Activated naive CD8-positive, alpha-beta T cell (primary cell): Measurements from ENCODE around the gene NHSL2.

Source experiments
- H3K27ac Mint-ChIP-seq: one replicate; pipeline ENCODE4 v1.8.0; 2021; ENCODE audit warnings: mixed read lengths
- H3K27me3 Mint-ChIP-seq: one replicate; pipeline ENCODE4 v1.8.0; 2021; ENCODE audit warnings: mixed read lengths
- H3K36me3 Mint-ChIP-seq: one replicate; pipeline ENCODE4 v1.8.0; 2021; ENCODE audit warnings: mixed read lengths
- H3K4me1 Mint-ChIP-seq: one replicate; pipeline ENCODE4 v1.8.0; 2021; ENCODE audit warnings: low read depth, mixed read lengths
- H3K4me3 Mint-ChIP-seq: one replicate; pipeline ENCODE4 v1.8.0; 2021; ENCODE audit warnings: mild to moderate bottlenecking, mixed read lengths
- H3K9me3 Mint-ChIP-seq: one replicate; pipeline ENCODE4 v1.8.0; 2021; ENCODE audit warnings: low read depth, mixed read lengths

NHSL2 gene

GRCh38 chrX:72069350-72070160 is 158.9 kb downstream of the NHSL2 start:
- H3K9me3 Mint-ChIP-seq, result no peaks in the 10 kb centered on the region
- no peak overlapping the region for H3K27ac Mint-ChIP-seq
- H3K36me3 Mint-ChIP-seq, result no peaks in the 10 kb centered on the region
- peaks cover 21% of the 10 kb centered on the region for H3K27me3 Mint-ChIP-seq
- no peak overlapping the region for H3K4me3 Mint-ChIP-seq
- peaks cover 3% of the 10 kb centered on the region for H3K4me1 Mint-ChIP-seq

- Mint-ChIP-seq H3K27me3 (peaks cover 17% of the 10 kb centered on the region), H3K27ac (no peak overlapping the region), H3K4me1 (peaks cover 3% of the 10 kb centered on the region), H3K4me3 (no peak overlapping the region), H3K36me3 (no peaks in the 10 kb centered on the region), H3K9me3 (no peaks in the 10 kb centered on the region)
Observed at GRCh38 chrX:72071213-72071612, 160.6 kb downstream of the NHSL2 start.

- Mint-ChIP-seq H3K4me3 (no peak overlapping the region), H3K36me3 (no peaks in the 10 kb centered on the region), H3K27ac (no peak overlapping the region), H3K9me3 (no peaks in the 10 kb centered on the region), H3K4me1 (peaks cover 9% of the 10 kb centered on the region), H3K27me3 (peaks cover 5% of the 10 kb centered on the region)
Observed at GRCh38 chrX:72073633-72074032, 163.0 kb downstream of the NHSL2 start.

GRCh38 chrX:72078411-72078810 is 167.8 kb downstream of the NHSL2 start:
- Mint-ChIP-seq H3K4me3 (no peak overlapping the region), H3K27me3 (peaks cover 2% of the 10 kb centered on the region), H3K9me3 (no peaks in the 10 kb centered on the region), H3K36me3 (no peaks in the 10 kb centered on the region), H3K27ac (no peak overlapping the region), H3K4me1 (peaks cover 7% of the 10 kb centered on the region)

- no peak overlapping the region for H3K4me3 Mint-ChIP-seq
- H3K4me1 Mint-ChIP-seq, result peaks cover 7% of the 10 kb centered on the region
- H3K36me3 Mint-ChIP-seq, result no peaks in the 10 kb centered on the region
- H3K27me3 Mint-ChIP-seq, result peaks cover 2% of the 10 kb centered on the region
- H3K27ac Mint-ChIP-seq, result no peak overlapping the region
- H3K9me3 Mint-ChIP-seq, result no peaks in the 10 kb centered on the region
Observed at GRCh38 chrX:72079607-72080006, 169.0 kb downstream of the NHSL2 start.

GRCh38 chrX:72080150-72080549 is 169.5 kb downstream of the NHSL2 start:
- Mint-ChIP-seq H3K4me1 (peaks cover 7% of the 10 kb centered on the region), H3K4me3 (no peak overlapping the region), H3K9me3 (no peaks in the 10 kb centered on the region), H3K27ac (no peak overlapping the region), H3K27me3 (no peaks in the 10 kb centered on the region), H3K36me3 (no peaks in the 10 kb centered on the region)

- Mint-ChIP-seq H3K36me3 (no peaks in the 10 kb centered on the region), H3K4me3 (no peak overlapping the region)
Observed at GRCh38 chrX:72080800-72081199, 170.2 kb downstream of the NHSL2 start.

GRCh38 chrX:72081605-72082320 is 171.1 kb downstream of the NHSL2 start:
- Mint-ChIP-seq H3K36me3 (no peaks in the 10 kb centered on the region), H3K27me3 (no peaks in the 10 kb centered on the region), H3K4me3 (no peak overlapping the region), H3K27ac (no peak overlapping the region), H3K9me3 (no peaks in the 10 kb centered on the region), H3K4me1 (peaks cover 7% of the 10 kb centered on the region)

More at GRCh38 chrX:72080800-72081199, 170.2 kb downstream of the NHSL2 start:
- Mint-ChIP-seq H3K27me3 (no peaks in the 10 kb centered on the region), H3K9me3 (no peaks in the 10 kb centered on the region), H3K27ac (no peak overlapping the region), H3K4me1 (peaks cover 7% of the 10 kb centered on the region)

- Mint-ChIP-seq H3K4me1 (peaks cover 4% of the 10 kb centered on the region), H3K4me3 (no peak overlapping the region), H3K27ac (no peak overlapping the region), H3K36me3 (no peaks in the 10 kb centered on the region), H3K27me3 (peaks cover 4% of the 10 kb centered on the region), H3K9me3 (no peaks in the 10 kb centered on the region)
Observed at GRCh38 chrX:72083291-72083690, 172.6 kb downstream of the NHSL2 start.

GRCh38 chrX:72084114-72084513 is 173.5 kb downstream of the NHSL2 start:
- Mint-ChIP-seq H3K27me3 (peaks cover 4% of the 10 kb centered on the region), H3K36me3 (no peaks in the 10 kb centered on the region), H3K4me3 (no peak overlapping the region), H3K27ac (no peak overlapping the region), H3K4me1 (no peaks in the 10 kb centered on the region), H3K9me3 (no peaks in the 10 kb centered on the region)

- Mint-ChIP-seq H3K36me3 (no peaks in the 10 kb centered on the region), H3K27me3 (peaks cover 4% of the 10 kb centered on the region), H3K4me3 (no peak overlapping the region), H3K4me1 (no peaks in the 10 kb centered on the region), H3K27ac (no peak overlapping the region), H3K9me3 (no peaks in the 10 kb centered on the region)
Observed at GRCh38 chrX:72086995-72087394, 176.3 kb downstream of the NHSL2 start.

- H3K27ac Mint-ChIP-seq, result no peak overlapping the region
Observed at GRCh38 chrX:72088761-72089160, 178.1 kb downstream of the NHSL2 start.

GRCh38 chrX:72089254-72089653 is 178.6 kb downstream of the NHSL2 start:
- no peak overlapping the region for H3K4me3 Mint-ChIP-seq
- H3K9me3 Mint-ChIP-seq, result no peaks in the 10 kb centered on the region
- no peaks in the 10 kb centered on the region for H3K4me1 Mint-ChIP-seq
- no peaks in the 10 kb centered on the region for H3K36me3 Mint-ChIP-seq
- peaks cover 4% of the 10 kb centered on the region for H3K27me3 Mint-ChIP-seq
- no peak overlapping the region for H3K27ac Mint-ChIP-seq

More at GRCh38 chrX:72088761-72089160, 178.1 kb downstream of the NHSL2 start:
- H3K36me3 Mint-ChIP-seq, result no peaks in the 10 kb centered on the region
- peaks cover 4% of the 10 kb centered on the region for H3K27me3 Mint-ChIP-seq
- H3K4me1 Mint-ChIP-seq, result no peaks in the 10 kb centered on the region
- no peaks in the 10 kb centered on the region for H3K9me3 Mint-ChIP-seq
- no peak overlapping the region for H3K4me3 Mint-ChIP-seq

GRCh38 chrX:72094894-72095293 is 184.2 kb downstream of the NHSL2 start:
- no peaks in the 10 kb centered on the region for H3K9me3 Mint-ChIP-seq
- peaks cover 10% of the 10 kb centered on the region for H3K27me3 Mint-ChIP-seq
- peaks cover 3% of the 10 kb centered on the region for H3K4me1 Mint-ChIP-seq
- no peak overlapping the region for H3K27ac Mint-ChIP-seq
- no peaks in the 10 kb centered on the region for H3K36me3 Mint-ChIP-seq
- H3K4me3 Mint-ChIP-seq, result no peak overlapping the region

- Mint-ChIP-seq H3K4me1 (peaks cover 8% of the 10 kb centered on the region), H3K27ac (no peak overlapping the region), H3K9me3 (no peaks in the 10 kb centered on the region), H3K4me3 (no peak overlapping the region), H3K36me3 (no peaks in the 10 kb centered on the region), H3K27me3 (peaks cover 10% of the 10 kb centered on the region)
Observed at GRCh38 chrX:72095370-72095769, 184.7 kb downstream of the NHSL2 start.
